ENCODE results near the gene ABHD11. TPM values are rescaled to one million over a fixed set of nuclear protein-coding genes. Genes with fewer than 3 reads are reported as not detected.
"Not testable (repeated sequence)": the region's sequence is repeated elsewhere in the genome, so short reads cannot be mapped to it uniquely, and the experiment has no call there.

Gene ABHD11, protein sequence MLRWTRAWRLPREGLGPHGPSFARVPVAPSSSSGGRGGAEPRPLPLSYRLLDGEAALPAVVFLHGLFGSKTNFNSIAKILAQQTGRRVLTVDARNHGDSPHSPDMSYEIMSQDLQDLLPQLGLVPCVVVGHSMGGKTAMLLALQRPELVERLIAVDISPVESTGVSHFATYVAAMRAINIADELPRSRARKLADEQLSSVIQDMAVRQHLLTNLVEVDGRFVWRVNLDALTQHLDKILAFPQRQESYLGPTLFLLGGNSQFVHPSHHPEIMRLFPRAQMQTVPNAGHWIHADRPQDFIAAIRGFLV
- 46.5 TPM for polyA plus RNA-seq (2012; ENCODE audit: insufficient read depth, insufficient read length, low read depth)

DNA sequence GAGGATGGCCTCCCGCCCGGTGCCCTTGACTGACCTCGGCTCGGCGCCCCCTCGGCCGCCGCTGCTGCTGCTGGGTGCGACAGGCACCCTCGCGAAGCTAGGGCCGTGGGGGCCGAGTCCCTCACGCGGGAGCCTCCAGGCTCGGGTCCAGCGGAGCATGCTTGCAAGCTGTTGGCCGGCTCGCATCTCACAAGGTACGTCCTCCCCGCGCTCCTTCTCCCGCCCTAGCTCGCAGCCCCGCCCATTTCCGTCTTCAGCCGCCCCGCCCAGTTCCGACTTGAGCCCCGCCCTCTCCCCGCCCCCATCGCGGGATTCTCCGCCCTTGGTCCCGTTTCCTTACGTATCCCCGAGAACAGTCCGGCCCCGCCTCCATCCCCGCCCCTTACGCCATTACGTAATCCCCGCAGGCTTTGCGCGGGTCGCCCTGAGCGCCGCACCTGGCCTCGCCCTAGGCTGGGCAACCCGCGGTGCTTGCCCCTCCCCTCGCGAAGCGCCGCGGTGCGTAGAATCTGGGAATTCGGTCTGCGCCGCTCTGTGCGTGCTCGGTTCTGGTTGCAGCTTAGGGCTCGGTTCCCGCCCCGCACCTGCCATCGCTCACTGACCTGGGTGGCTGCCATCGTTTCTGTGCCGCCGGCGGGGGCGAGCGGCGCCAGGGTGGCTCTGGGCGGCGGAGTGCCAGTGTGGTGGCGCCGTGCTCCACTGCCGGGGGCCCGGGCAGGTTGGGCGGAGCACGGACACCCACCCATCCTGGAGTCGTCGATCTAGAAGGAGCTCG lies at the start of gene ABHD11:
ABHD11 (minus strand) TSS at position 191 of the 775 bp plus-strand sequence; CDS start at position 159, 32 bp downstream.
- peak; percentile 98 for DNase-seq
- Histone ChIP-seq H3K4me3 (ENCODE audit: low read depth, low read length) (peak within 1 kb of the TSS; percentile 75), H3K9me3 (no peaks in the 10 kb centered on the region), H3K36me3 (no peaks in the 10 kb centered on the region), H3K4me1 (no peaks in the 10 kb centered on the region), H3K27me3 (no peaks in the 10 kb centered on the region)
- TF ChIP-seq, protein P1, sequence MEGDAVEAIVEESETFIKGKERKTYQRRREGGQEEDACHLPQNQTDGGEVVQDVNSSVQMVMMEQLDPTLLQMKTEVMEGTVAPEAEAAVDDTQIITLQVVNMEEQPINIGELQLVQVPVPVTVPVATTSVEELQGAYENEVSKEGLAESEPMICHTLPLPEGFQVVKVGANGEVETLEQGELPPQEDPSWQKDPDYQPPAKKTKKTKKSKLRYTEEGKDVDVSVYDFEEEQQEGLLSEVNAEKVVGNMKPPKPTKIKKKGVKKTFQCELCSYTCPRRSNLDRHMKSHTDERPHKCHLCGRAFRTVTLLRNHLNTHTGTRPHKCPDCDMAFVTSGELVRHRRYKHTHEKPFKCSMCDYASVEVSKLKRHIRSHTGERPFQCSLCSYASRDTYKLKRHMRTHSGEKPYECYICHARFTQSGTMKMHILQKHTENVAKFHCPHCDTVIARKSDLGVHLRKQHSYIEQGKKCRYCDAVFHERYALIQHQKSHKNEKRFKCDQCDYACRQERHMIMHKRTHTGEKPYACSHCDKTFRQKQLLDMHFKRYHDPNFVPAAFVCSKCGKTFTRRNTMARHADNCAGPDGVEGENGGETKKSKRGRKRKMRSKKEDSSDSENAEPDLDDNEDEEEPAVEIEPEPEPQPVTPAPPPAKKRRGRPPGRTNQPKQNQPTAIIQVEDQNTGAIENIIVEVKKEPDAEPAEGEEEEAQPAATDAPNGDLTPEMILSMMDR (IDR thresholded peaks at IDR 0.05; ENCODE audit: low read depth, low read length) = no peak

DNA sequence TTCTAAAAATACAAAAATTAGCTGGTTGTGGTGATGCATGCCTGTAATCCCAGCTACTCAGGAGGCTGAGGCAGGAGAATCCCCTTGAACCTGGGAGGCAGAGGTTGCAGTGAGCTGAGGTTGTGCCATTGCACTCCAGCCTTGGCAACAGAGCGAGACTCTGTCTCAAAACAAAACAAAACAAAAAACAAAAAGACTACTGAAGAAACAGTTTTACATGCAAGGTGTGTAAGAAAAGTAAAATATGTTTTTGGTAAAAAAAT lies 49.1 kb upstream of the ABHD11 start:
- H3K4me3 ChIP-seq (ENCODE audit: low read depth, low read length); H3K9me3 ChIP-seq; H3K27me3 ChIP-seq; H3K4me1 ChIP-seq; H3K36me3 ChIP-seq; DNase-seq: not testable (repeated sequence)

DNA sequence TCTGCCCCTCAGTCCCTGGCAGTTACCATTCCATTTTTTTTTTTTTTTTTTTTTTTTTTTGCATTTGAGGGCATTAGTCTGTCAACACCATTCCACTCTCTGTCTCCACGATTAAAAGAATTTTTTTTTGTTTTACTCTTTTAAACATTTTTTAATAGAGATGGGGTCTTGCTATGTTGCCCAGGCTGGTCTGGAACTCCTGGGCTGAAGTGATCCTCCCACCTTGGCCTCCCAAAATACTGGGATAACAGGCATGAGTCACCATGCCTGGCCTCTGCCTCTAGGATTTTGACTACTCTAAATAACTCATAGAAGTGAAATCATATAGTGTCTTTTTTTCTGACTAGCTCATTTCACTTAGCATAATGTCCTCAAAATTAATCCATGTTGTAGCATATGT lies 48.0 kb upstream of the ABHD11 start:
- Histone ChIP-seq H3K4me1 (no peaks in the 10 kb centered on the region), H3K27me3 (no peaks in the 10 kb centered on the region), H3K36me3 (no peaks in the 10 kb centered on the region), H3K9me3 (no peaks in the 10 kb centered on the region), H3K4me3 (ENCODE audit: low read depth, low read length) (no peak overlapping the region)
- TF ChIP-seq, protein P1 (IDR thresholded peaks at IDR 0.05; ENCODE audit: low read depth, low read length) = no peak
- DNase-seq = no peak

DNA sequence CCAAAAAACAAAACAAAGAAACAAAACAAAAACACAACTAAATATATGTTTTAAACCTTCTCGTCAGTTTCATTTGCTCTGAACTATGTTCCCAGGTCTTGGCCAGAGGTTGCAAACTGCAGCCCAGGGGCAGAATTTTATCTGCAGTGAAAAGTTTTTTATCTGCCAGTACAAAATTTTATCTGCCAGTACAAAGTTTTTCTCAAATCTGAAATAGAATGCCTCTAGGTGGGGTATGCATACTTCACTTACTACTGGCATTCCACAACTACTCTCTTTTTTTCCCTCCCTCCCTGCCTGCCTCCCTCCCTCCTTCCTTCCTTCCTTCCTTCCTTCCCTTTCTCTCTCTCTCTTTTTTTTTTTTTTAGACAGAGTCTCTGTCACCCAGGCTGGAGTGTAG lies 40.9 kb upstream of the ABHD11 start:
- TF ChIP-seq, protein P1 (IDR thresholded peaks at IDR 0.05; ENCODE audit: low read depth, low read length) = no peak
- DNase-seq = no peak
- H3K36me3 ChIP-seq = no peaks in the 10 kb centered on the region

DNA sequence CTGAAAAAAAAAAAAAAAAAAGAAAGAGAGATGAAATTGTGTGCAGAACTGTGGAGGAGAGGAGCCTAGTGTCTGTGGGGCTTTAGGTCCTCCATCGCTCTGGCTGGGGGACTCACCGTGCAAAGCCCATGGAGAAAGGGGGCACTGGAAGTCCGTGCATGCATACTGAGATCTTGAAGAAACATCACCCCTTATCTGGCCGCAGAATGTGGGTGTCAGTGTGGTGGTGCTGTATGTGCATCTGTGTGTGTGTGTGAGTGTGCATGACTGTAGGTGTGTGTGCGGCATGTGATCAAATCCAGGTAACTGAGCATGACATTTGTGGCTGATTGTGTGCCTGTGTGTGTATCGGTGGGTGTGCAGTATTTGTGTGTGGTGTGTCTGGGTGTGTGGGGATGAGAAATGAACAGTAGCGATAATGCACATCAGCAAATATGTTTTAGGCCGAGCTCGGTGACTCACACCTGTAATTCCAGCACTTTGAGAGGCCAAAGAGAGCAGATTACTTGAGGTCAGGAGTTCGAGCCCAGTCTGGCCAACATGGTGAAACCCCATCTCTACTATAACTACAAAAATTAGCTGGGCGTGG lies 40.3 kb upstream of the ABHD11 start:
- TF ChIP-seq, protein P1 (IDR thresholded peaks at IDR 0.05; ENCODE audit: low read depth, low read length) = no peak
- Histone ChIP-seq H3K27me3 (no peaks in the 10 kb centered on the region; the same call in 1 of the 2 replicates), H3K9me3 (no peaks in the 10 kb centered on the region), H3K36me3 (no peaks in the 10 kb centered on the region), H3K4me3 (ENCODE audit: low read depth, low read length) (no peak overlapping the region), H3K4me1 (no peaks in the 10 kb centered on the region)
- DNase-seq = no peak

More for the DNA sequence above, 40.9 kb upstream of the ABHD11 start:
- H3K9me3 ChIP-seq = no peaks in the 10 kb centered on the region
- no peaks in the 10 kb centered on the region; the same call in 1 of the 2 replicates for H3K27me3 ChIP-seq
- H3K4me1 ChIP-seq = no peaks in the 10 kb centered on the region
- H3K4me3 ChIP-seq (ENCODE audit: low read depth, low read length) = no peak overlapping the region

DNA sequence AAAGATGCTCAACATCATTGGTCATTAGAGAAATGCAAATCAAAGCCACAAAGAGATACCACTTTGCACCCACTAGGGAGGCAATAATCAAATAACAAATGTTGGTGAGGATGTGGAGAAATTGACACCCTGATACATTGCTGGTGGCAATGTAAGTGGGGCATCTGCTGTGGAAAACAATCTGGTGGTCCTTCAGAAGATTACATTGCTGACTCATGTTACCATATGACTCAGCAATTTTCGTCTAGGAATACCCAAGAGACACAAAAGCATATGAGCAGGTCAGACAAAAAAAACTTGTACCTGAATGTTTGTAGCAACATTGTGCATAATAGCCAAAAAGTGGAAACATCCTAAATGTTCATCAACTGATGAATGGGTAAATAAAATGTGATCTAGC lies 36.3 kb upstream of the ABHD11 start:
- no peak for DNase-seq
- TF ChIP-seq, protein P1 (IDR thresholded peaks at IDR 0.05; ENCODE audit: low read depth, low read length) = no peak
- no peaks in the 10 kb centered on the region for H3K4me1 ChIP-seq
- peaks cover 21% of the 10 kb centered on the region for H3K27me3 ChIP-seq
- H3K9me3 ChIP-seq = no peaks in the 10 kb centered on the region
- H3K36me3 ChIP-seq = no peaks in the 10 kb centered on the region
- H3K4me3 ChIP-seq (ENCODE audit: low read depth, low read length) = no peak overlapping the region

Measured in BE2C (cell line).